DND-41 (cell line): ENCODE data around the gene TRDMT1.

Source experiments
- ATAC-seq: fragments of 200-7000 bp; cut with Tn5 transposase; 3 replicates; pipeline ENCODE4 v1.9.1; 2021; ENCODE audit warnings: low read depth; ENCODE audit not compliant: insufficient read depth
- DNase-seq: peaks from one replicate; pipeline ENCODE4 v3.0.0-alpha.2; 2020
- H2AFZ ChIP-seq: 2 replicates; pipeline ENCODE4 v1.6.0; 2012; ENCODE audit warnings: low read depth, low read length
- H3K27ac ChIP-seq: 2 replicates; pipeline ENCODE4 v1.5.1; 2012; ENCODE audit warnings: low read length, inconsistent platforms
- H3K27me3 ChIP-seq: fragments of 200-600 bp; sonication (generic); 2 replicates; pipeline ENCODE4 v1.6.0; 2012; ENCODE audit warnings: low read length, mild to moderate bottlenecking, inconsistent platforms; ENCODE audit not compliant: insufficient read depth, poor library complexity
- H3K36me3 ChIP-seq: 2 replicates; pipeline ENCODE4 v1.5.1; 2012; ENCODE audit warnings: low read length, inconsistent platforms; ENCODE audit not compliant: insufficient read depth
- H3K4me1 ChIP-seq: 2 replicates; pipeline ENCODE4 v1.5.1; 2012; ENCODE audit warnings: mild to moderate bottlenecking, low read length; ENCODE audit not compliant: insufficient read depth
- H3K4me2 ChIP-seq: 2 replicates; pipeline ENCODE4 v1.6.0; 2012; ENCODE audit warnings: mild to moderate bottlenecking, moderate library complexity, low read length, inconsistent platforms; ENCODE audit not compliant: insufficient read depth
- H3K4me3 ChIP-seq, 2 experiments: fragments of 200-600 bp in 1 of 2; shearing (Covaris generic) in 1 of 2; 2 replicates each; pipeline ENCODE4 v1.5.1; 2012 to 2016; ENCODE audit warnings: inconsistent platforms in 2 of 2, low read length in 2 of 2, mild to moderate bottlenecking in 2 of 2, low read depth in 1 of 2, moderate library complexity in 1 of 2
- H3K79me2 ChIP-seq: 2 replicates; pipeline ENCODE4 v1.6.0; 2012; ENCODE audit warnings: low read length, inconsistent platforms; ENCODE audit not compliant: insufficient read depth
- H3K9ac ChIP-seq: 2 replicates; pipeline ENCODE4 v1.6.0; 2012; ENCODE audit warnings: low read depth, mild to moderate bottlenecking, inconsistent platforms, low read length, moderate library complexity
- H3K9me3 ChIP-seq: 2 replicates; pipeline ENCODE4 v1.5.1; 2012; ENCODE audit warnings: low read length, moderate library complexity, mild to moderate bottlenecking, inconsistent platforms; ENCODE audit not compliant: insufficient read depth, severe bottlenecking
- H4K20me1 ChIP-seq: 2 replicates; pipeline ENCODE4 v1.6.0; 2012; ENCODE audit warnings: low read length; ENCODE audit not compliant: insufficient read depth
- CTCF ChIP-seq: IDR thresholded peaks from 2 replicates; pipeline ENCODE4 v1.5.1; 2012; ENCODE audit warnings: borderline replicate concordance, low read length, moderate library complexity, mild to moderate bottlenecking; ENCODE audit not compliant: poor library complexity, severe bottlenecking; ENCODE audit errors: extremely low read depth
- EZH2 ChIP-seq: IDR thresholded peaks from 3 replicates; pipeline ENCODE4 v1.6.1; 2012; ENCODE audit warnings: borderline replicate concordance, low read depth, mild to moderate bottlenecking, moderate library complexity, low read length, inconsistent platforms; ENCODE audit not compliant: severe bottlenecking

The TRDMT1 gene

GRCh38 chr10:17206210-17206709, 4.8 kb upstream of the TRDMT1 start:
- no peak overlapping the region for H3K4me3 ChIP-seq
- peaks cover 25% of the 10 kb centered on the region for H3K4me1 ChIP-seq
- no peak for TF ChIP-seq EZH2
- no peak for TF ChIP-seq CTCF
- H2AFZ ChIP-seq = peak overlapping the region; percentile 44; the same call in 1 of the 2 replicates
- no peak overlapping the region for H3K9ac ChIP-seq
- H3K4me2 ChIP-seq = no peak overlapping the region
- no peaks in the 10 kb centered on the region for H4K20me1 ChIP-seq
- H3K27ac ChIP-seq = peak overlapping the region; percentile 45; the same call in 1 of the 2 replicates
- no peaks in the 10 kb centered on the region for H3K9me3 ChIP-seq
- no peaks in the 10 kb centered on the region for H3K27me3 ChIP-seq
- DNase-seq = peak; percentile 41
- ATAC-seq = peak; percentile 42
- peaks cover 1% of the 10 kb centered on the region; the same call in 1 of the 2 replicates for H3K79me2 ChIP-seq
- H3K36me3 ChIP-seq = no peaks in the 10 kb centered on the region

- no peak overlapping the region for H3K9ac ChIP-seq
- peaks cover 26% of the 10 kb centered on the region for H3K79me2 ChIP-seq
- H3K9me3 ChIP-seq = no peaks in the 10 kb centered on the region
- no peak for TF ChIP-seq CTCF
- TF ChIP-seq EZH2 = no peak
- no peak overlapping the region for H3K4me2 ChIP-seq
- H3K27ac ChIP-seq = no peak overlapping the region
- no peak overlapping the region for H2AFZ ChIP-seq
- H3K27me3 ChIP-seq = no peaks in the 10 kb centered on the region
- DNase-seq = no peak
- no peaks in the 10 kb centered on the region for H4K20me1 ChIP-seq
- H3K4me3 ChIP-seq = no peak overlapping the region
- peaks cover 45% of the 10 kb centered on the region for H3K4me1 ChIP-seq
- ATAC-seq = no peak
- H3K36me3 ChIP-seq = no peaks in the 10 kb centered on the region
Measured at GRCh38 chr10:17203416-17203815, 1.9 kb upstream of the TRDMT1 start.

- H3K4me2 ChIP-seq = no peak overlapping the region
- H3K9ac ChIP-seq = no peak overlapping the region
- H3K36me3 ChIP-seq = no peaks in the 10 kb centered on the region
- no peaks in the 10 kb centered on the region for H3K9me3 ChIP-seq
- H3K79me2 ChIP-seq = peaks cover 30% of the 10 kb centered on the region
- H2AFZ ChIP-seq = 0 out of 2 replicates have a peak overlapping the region, but pooled peaks have one; percentile 97
- H3K4me3 ChIP-seq = no peak overlapping the region
- H3K27me3 ChIP-seq = no peaks in the 10 kb centered on the region
- DNase-seq (no peak), ATAC-seq (no peak)
- TF ChIP-seq EZH2 = no peak
- TF ChIP-seq CTCF = no peak
- H3K4me1 ChIP-seq = peaks cover 45% of the 10 kb centered on the region
- H4K20me1 ChIP-seq = no peaks in the 10 kb centered on the region
- no peak overlapping the region for H3K27ac ChIP-seq
Measured at GRCh38 chr10:17202999-17203398, 1.5 kb upstream of the TRDMT1 start.

- Histone ChIP-seq H3K4me3 (no peak overlapping the region), H3K9ac (no peak overlapping the region), H4K20me1 (no peaks in the 10 kb centered on the region), H3K79me2 (peaks cover 31% of the 10 kb centered on the region), H3K9me3 (no peaks in the 10 kb centered on the region), H3K27me3 (no peaks in the 10 kb centered on the region), H3K36me3 (no peaks in the 10 kb centered on the region), H3K27ac (no peak overlapping the region), H3K4me1 (peaks cover 45% of the 10 kb centered on the region), H2AFZ (peak overlapping the region; percentile 97), H3K4me2 (peak overlapping the region; percentile 93; the same call in 1 of the 2 replicates)
- ATAC-seq (no peak), DNase-seq (no peak)
- no peak for TF ChIP-seq EZH2
- no peak for TF ChIP-seq CTCF
Measured at GRCh38 chr10:17202506-17202905, 1.0 kb upstream of the TRDMT1 start.
